GM18861 (cell line): ENCODE data around the gene NFYC.

Experiments used
- ATAC-seq: cut with Tn5 transposase; IDR thresholded peaks from one replicate; pipeline ENCODE4 v1.9.1; 2021; ENCODE audit not compliant: unreplicated experiment

The NFYC gene

DNA sequence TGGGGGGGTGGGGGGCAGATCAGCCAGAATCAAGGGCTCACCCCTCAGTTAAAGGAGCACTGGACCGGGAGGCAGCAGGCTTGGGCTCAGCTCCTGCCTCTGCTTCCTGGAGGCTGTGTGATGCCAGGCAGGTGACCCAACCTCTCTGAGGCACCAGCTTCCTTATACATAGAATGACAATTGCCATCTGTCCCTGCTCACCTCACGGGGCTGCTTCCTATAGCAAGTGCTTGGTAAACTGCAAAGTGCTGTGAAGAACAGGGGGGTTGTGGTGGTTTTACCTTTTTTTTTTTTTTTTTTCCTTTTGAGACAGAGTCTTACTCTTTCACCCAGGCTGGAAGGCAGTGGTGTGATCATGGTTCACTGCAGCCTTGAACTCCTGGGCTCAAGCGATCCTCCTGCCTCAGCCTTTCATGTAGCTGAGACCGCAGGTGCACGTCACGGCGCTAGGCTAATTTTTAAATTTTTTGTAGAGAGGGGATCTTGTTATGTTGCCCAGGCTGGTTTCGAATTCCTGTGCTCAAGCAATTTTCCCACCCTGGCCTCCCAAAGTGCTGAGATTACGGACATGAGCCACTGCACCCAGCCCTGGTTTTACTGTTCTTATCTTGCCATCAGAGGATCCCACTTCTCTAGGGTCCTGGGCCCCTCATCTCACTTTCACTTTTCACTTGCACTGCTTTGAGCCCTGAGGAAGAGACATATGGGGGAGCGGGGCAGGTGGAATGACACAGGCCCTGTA, 103.6 kb downstream of the NFYC start:
- no peak for ATAC-seq

DNA sequence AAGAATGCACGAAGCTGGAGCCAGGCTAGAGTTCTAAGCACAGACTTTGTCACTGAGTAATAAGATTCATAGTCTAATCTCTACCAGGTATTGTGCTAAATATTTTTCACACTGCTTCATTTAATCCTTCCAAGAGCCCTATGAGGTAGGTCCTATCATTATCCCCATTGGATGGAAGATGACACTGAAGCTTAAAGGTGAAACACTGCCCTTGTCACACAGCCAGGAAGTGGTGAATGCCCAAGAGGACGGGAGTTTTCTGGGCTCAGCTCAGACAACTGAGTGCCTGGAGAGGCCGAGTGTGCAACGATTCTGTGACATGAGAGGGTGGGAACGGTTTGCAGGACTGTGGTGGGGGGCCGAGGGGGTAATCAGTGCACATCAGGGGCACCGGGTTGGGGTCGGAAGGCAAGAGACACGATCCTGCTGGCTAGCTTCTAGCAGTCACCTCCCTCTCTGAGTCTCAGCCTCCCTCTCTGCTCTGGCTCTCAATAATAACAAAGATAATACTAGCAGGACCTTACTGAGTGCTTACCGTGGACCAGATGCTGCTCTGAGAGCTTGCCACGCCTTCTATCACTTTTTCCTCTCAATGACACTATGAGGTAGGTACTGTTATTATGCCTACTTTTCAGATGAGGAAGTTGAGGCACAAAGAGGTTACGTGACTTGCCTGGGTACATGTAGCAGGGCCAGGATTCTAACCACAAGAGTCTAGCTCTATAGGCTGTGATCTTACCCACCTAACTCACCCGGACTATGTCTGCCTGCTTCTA, 104.5 kb downstream of the NFYC start:
- no peak for ATAC-seq

DNA sequence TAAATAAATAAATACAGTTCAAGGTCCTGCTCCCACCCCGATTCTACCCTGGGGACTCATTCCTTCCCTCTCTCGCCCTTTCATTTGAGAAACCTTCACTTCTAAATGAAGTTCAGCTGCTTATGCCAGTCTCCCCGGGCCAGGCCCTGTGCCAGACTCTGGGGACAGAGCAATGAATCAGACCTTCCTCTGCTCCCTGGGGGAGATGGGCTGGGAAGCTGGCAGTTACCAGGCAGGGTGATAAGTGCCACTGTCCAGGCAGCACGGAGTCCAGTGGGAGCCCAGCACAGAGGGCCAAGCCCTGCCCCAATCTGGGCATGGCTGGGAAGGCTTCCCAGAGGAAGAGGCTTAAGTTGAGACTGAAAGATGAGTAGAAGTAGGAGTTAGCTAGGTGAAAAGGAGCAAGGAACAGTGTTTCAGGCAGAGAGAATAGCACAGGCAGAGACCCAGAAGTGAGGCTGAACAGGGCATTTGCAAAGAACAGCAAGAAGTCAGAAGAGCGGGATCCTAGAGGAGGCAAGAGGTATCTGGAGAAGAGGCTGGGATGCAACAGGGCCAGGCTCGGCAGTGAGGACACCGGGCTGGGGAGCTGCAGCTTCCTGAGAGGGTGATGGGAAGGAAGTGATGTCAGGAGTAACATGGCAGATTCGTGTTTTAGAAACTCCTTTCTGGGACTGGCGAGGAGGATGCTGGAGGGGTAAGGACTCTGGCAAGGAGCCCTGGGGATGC, 105.6 kb downstream of the NFYC start:
- no peak for ATAC-seq

DNA sequence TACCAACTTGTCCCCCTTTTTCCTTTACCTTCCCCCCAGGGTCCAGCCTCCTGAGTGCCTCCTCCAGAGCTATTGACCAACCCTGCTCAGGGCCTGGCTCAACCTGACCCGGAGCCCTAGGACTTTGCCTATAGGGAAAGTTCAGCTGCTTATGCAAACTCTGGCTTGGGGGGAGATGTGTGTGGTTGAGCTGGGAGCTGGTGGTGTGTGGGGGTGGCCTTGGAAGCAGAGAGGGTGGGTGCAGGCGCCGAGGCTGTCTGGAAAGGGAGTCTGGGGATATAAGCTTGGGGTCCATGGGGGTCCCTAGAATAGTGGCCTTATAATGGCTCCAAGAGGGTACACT, 106.1 kb downstream of the NFYC start:
- no peak for ATAC-seq

DNA sequence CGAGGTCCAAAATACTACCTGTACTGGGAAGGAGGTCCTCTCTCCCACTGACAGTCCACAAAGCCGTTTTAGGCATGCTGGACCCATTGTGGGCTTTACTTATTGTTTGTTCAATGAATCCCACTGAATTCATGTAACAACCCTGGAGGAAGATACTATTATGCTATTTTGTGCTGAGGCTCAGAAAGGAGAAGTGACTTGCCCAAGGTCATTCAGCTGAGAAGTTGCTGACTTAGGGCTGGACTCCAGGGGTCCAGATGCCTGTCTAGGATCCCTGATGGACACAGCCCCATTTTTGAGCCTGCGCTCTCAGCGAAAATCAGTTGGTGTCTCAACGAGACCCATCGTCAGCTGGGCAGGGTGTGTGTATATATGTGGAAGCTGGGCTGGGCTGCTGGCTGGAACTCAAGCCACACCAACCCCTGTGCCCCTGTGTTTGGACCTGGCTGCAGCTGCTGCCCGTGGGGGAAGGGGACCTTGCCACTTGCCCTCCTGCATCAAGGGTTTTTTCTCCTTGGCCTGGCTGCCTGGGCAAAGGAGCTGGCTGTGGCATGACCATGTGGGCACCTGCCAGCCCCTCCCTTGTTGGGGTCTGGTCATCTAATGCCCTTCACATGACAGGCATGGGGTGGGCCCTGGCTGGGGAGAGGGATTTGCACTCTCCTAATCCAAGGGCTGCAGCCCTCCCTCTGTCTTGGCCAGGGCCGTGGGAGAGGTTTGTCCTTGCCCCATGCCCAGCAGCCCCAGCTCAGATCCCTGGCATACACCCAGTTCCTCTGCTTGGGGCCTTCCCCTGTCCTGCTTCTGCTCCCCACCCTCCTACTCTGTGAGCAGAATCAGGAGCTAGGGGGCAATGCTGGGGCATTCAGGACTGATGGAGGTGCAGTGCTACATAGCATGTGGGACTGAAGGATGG, 107.1 kb downstream of the NFYC start:
- no peak for ATAC-seq

DNA sequence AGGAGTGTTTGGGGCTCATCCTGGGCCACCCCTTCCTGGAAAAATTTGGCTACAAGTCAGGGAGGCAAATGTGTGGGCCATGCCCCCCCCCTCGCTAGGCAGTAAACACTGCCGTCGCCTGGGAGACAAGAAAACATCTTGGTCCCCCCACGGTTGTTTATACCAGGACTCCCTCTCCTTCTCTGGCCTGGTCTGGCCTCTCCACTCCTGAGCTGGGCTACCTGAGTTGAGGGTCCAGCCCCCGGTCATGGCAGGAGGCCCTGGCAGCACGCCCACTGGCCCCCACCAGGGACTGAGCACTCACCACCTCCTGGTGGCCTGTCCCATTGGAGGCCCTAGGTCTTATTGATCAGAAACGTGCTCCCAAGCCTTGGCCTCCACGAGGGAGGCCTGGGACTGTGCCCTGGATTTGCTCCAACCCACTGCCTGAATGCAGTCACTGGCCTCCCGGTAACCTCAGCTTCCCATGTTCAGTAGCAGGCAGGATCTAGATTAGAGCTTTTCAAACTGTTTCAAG, 107.9 kb downstream of the NFYC start:
- no peak for ATAC-seq

DNA sequence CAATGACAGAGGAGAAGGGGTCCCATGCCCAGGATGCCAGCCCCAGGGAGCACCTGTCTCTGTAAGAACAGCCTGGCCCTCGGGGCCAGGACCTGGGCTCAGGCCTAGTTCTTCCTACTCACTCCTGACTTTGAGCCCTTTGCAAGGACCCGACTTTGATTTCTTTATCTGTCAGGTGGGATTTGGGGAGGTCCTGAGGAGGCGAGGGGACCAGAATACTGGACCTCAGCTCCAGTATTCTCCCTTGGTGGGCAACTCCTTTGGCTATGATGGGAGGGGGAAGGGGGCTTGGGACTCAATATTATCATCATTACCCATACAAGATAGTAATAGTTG, 110.2 kb downstream of the NFYC start:
- no peak for ATAC-seq

DNA sequence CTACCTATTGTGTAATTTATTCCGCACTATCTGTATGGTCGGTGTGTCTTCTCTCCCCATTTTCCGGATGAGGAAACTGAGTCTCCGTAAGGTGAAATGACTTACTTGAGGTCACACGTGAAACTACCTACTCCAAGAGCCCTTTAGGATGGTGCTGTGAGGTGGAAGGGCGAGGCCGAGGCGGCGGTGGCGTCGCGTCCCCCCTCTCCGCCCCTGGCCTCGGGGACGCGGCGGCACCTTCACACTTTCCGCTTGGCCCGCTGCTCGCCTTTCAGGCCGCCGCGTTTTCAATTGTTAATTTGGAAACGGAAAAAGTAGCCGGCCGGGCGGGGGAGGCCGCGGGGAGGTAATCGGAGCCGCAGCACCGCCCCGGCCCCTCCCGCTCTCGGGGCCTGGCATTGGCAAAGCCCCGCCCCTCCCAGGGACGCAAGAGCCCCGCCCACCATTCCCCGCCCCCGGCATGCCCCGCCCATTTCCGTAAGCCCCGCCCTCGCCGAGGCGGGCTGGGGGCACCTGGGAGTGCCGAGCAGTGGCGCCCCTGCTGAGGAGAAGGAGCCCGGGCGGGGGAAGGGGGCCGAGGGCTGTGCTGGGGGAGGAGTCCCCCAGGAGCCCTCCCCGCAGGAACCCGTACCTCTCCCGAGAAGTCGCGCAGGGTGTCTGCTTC, 110.7 kb downstream of the NFYC start:
- peak; percentile 40 for ATAC-seq

DNA sequence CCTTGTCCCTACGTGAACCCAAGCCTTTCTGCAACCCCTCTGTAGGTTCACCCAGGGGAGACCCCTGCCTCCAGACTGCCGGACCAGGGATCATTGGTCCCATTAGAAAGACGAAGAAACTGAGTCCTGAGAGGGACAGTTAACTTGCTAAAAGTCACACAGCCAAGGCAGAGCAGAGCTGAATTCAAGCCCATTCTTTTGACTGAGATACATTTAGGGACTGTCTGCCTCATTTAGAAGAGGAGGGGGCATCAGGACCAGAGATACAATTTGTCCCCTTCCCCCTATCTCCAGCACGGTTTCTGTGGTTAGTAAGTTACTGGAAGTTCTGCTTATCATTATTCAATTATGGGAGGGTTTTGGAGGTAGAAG, 111.2 kb downstream of the NFYC start:
- no peak for ATAC-seq

DNA sequence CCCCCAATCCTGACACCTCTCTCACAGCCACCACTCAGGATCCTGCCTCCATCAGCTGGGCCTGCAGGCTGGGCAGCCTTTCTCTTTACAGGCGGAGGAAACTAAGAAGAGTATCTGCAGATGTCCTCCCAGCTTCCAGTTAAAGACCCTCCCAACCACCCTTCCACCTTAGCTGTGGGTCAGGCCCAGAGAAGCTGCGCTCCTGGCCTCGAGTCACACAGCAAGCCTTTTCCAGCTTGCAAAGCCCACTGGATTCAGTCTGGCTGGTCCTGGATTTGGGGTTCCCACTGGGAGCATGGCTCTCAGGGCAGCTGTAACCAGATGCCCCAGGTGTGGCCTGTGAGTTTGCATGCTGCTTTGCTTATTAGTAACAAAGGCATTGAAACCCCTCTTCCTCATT, 111.9 kb downstream of the NFYC start:
- ATAC-seq: no peak

DNA sequence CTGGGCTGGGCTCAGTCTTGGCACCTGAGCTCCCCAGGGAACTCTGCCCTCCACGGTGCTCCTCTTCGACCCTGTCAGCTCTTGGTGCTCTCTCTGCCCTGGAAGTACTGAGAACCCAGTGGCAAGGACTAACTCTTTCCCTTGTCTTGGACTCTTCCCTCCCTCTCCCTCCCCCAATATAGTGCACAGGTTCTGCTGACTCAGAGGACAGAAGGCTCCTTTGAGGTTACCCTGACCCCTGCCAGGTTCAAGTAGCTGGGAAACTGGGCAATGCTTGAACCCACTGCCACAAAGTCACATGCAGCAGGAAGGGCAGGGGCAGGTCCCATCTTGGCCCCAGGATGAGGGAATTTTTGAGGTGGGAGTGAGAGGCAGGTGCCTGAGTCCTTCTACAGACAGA, 112.4 kb downstream of the NFYC start:
- ATAC-seq: no peak

DNA sequence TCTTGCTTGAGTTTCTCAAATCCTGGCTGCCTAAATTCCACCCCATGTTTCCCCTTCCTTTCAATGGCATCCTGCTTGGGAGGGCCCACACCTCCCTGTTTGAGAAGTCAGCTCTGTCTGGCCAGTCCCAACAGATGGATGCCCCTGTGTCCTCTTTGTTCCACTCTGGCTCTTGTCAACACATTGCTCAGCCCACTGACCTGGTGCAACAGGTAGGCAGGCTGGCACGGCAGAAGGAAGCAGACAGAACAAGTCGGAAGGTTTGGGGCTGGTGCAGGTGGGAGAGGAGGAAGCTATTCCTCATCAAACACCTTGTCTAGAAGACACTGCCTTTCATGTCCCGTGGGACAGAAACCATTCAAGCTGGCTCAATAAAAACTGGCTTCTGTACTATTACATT, 114.7 kb downstream of the NFYC start:
- no peak for ATAC-seq

DNA sequence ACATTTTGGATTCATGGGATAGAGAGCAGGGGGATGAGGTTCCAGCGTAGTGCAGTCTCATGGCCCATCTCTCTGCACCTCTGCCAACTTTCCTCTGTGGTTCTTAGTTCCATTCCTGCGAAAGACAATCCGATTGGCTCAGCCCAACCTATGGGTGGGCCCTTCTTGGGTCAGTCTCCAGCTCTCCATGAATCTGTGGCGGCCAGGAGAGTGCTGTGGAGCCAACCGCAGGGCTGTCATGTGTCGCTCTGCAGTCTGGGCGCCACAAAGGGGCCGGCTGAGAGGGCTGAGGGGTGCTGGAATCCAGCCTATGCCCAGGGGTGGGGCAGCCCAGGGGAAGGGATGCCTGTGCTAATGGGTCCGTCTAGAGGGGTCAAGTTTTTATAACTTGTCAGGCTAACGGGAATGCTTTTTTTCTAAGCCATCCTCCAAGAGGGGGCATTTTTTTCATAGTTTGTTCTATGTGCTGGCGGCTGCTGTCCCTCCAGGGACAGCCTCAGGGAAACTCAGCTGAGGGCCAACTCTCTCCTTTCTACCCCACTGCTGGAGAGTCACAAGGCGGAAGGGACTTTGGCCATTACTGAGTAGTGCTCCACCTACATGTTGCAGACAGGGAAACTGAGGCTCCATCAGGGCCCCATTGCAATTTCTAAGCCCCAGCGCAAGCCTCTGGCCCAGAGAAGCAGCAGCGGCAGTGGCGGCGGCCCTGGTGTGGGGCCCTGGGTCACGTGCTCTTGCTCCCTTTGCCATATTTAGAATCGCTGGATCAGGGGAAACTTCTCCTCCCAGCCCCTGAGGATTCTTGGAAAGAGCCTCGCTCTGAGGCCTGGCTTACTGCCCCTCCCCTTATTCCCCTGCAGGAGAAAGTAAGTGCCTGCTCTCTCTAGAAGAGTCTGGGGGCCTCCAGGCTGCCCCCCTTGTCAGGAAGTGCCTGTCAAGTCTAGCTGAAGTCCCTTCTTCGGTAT, 115.5 kb downstream of the NFYC start:
- no peak for ATAC-seq

DNA sequence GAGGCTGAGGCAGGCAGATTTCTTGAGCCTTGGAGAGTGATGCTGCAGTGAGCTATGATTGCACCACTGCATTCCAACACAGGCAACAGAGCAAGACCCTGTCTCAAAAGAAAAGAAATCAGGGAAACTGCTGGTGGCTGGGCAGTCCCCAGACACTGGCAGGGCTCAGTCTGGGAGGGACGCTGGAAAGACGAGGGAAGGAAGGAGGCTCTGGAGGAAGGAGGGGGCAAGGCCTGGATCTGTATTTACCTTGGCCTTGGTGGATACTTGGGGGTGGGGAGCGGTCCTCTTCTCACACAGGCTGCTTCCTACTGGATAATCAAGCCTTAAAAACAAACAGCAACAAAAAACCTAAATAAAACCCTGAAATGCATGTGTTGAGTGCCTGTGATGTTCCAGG, 116.5 kb downstream of the NFYC start:
- ATAC-seq: no peak

DNA sequence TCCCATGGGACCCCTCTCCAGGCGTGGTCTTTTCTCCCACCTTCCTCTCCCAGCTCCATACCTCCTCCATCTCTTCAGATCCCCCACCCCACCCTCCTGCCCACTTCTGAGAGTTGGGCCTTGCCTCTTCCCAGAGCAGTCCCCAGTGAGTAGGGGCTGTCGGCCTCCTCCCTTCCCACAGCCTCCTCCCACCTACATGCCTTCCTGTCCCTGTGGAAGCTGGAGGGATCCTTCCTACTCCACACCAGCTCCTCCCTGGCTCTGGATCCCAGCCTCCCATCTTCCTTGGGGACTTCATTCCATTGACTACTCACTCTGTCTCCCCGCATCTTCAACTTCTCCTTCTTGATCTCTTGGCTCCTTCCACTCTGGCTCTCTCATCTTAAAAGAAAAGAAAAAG, 116.9 kb downstream of the NFYC start:
- no peak for ATAC-seq

DNA sequence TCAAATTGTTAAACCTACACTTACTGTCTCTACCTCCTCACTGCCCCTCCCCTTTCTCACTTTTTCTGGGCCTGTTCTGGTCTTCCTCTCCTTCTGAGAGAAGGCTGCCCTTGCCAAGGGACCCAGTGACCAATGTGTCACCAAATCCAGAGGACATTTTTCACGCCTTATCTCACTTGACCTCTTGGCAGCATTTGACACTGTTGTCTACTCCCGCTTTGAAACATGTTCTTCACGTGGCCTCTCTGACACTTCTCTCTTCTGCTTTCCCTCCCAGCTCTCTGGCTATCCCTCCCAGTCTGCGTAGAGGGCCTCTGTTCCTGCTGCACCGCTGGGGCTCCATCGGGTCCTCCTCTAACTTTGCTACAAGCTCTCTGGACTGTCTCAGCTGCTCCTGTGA, 117.4 kb downstream of the NFYC start:
- ATAC-seq: no peak

DNA sequence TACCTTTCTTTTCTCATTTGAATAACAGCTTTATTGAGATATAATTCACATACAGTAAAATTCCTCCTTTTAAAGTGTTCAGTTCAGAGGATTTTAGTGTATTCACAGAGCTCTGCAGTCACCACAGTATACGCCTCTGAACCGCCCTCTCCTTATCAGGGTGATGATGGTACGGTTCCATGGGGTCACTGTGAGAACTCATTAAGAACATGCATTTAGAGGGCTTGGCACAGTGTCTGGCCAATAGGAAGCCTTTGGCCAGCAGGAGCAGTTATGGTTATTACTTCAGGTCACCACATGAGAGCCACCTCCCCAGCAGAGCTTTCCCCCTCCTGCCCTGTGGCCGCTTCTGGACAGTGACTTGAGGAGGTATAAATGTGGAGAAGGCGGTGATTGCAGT, 119.4 kb downstream of the NFYC start:
- no peak for ATAC-seq

DNA sequence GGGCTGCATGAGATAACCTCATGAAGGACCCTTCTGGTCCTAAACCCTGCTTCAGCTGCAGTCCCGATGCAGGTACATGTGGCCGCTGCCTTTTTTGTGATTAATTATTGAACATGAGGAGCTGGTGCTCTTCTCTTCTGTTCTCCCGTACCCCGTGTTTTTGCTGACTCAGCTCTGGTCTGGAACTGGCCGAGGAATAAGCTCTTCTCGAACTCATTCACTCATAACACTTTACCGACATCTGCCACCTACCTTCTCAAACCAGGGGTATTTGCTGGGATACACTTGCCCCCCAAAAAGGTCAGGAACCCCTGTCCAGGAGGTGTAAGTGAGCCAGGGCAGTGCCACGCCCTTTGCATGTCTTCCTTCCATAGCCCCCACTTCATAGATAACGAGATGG, 123.9 kb downstream of the NFYC start:
- ATAC-seq: no peak

DNA sequence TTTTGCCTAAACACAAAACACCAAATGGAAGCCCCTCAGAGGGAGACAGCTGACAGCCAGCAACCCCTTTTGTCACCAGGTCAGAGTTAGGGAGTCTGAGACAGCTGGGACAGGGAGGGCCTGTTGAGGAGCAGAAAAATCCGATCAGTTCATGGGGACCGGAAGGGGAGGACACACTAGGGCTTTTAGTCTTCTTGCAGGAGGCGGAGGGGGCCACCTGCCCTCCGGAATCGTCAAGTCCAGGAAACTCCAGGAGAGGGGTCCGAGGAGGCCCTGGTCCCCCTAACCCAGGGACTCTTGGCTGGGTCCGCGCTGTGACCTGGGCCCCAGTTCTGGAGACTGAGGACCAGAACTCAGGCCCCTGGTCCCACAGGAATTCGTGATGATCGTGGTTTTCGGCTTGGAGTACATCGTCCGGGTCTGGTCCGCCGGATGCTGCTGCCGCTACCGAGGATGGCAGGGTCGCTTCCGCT, 126.3 kb downstream of the NFYC start:
- ATAC-seq: no peak
